Amygdala (tissue), 56 donors: ENCODE results near the gene FANCE.
"Not testable (repeated sequence)": the region's sequence is repeated elsewhere in the genome, so short reads cannot be mapped to it uniquely, and the experiment has no call there.

Experiments used
- DNase-seq, 56 donors: peaks; one replicate each; lab custom pipeline; 2025; lab: John Stamatoyannopoulos, UW

FANCE gene

DNA sequence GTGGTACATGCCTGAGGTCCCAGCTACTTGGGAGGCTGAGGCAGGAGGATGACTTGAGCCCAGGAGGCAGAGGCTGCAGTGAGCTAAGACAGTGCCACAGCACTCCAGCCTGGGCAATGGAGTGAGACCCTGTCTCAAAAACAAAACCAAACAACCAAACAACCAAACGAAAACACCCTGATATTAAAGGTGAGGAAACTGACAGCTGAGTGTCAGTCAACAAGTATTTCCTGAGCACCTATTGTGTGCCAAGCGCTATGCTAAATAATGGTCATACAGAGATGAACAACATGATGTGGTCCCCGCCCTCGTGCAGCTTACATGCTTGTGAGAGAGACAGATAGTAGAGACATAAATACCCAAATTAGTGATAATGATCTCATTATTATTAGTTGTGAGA is 62.4 kb downstream of the FANCE start:
- no peak for DNase-seq

DNA sequence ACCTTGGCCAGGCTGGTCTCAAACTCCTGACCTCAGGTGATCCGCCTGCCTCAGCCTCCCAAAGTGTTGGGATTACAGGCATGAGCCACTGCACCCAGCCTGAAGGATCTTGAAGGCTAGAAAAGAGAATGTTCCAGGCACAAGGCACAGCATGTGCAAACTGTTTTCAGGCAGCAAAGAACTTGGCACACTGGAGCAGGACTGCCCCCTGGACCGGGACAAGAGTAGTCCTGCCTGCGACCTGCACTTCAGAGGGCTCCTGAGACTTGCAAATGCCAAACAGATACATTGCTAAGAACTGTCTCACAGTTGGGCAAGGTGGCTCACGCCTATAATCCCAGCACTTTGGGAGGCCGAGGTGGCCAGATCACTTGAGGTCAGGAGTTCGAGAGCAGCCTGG is 63.8 kb downstream of the FANCE start:
- not testable (repeated sequence) for DNase-seq
